Mesendoderm (in vitro differentiated cells): ENCODE data around the gene CC2D2A.
"Not testable (repeated sequence)": the region's sequence is repeated elsewhere in the genome, so short reads cannot be mapped to it uniquely, and the experiment has no call there.

Experiments
- DNase-seq: peaks from one replicate; pipeline ENCODE4 v3.0.0; 2013
- H2AK5ac ChIP-seq: 2 replicates; pipeline ENCODE4 v1.6.1; 2013; ENCODE audit warnings: low read length, inconsistent platforms
- H2BK120ac ChIP-seq: 2 replicates; pipeline ENCODE4 v1.6.1; 2013; ENCODE audit warnings: low read depth, mild to moderate bottlenecking, low read length, moderate library complexity, mixed read lengths
- H2BK15ac ChIP-seq: replicated peaks from 2 replicates; pipeline ENCODE4 v1.6.1; 2013; ENCODE audit warnings: low read depth, mild to moderate bottlenecking, moderate library complexity
- H2BK5ac ChIP-seq: 2 replicates; pipeline ENCODE4 v1.6.1; 2013; ENCODE audit warnings: low read length, inconsistent platforms
- H3K18ac ChIP-seq: 2 replicates; pipeline ENCODE4 v1.6.1; 2013; ENCODE audit warnings: mild to moderate bottlenecking, low read length, mixed read lengths
- H3K23ac ChIP-seq: one replicate; pipeline ENCODE4 v1.6.1; 2013; ENCODE audit warnings: low read length
- H3K27ac ChIP-seq: 2 replicates; pipeline ENCODE4 v1.5.1; 2013; ENCODE audit warnings: low read depth, mild to moderate bottlenecking, inconsistent platforms, low read length, moderate library complexity
- H3K27me3 ChIP-seq: 2 replicates; pipeline ENCODE4 v1.6.1; 2013; ENCODE audit warnings: low read length, control low read depth, mild to moderate bottlenecking, inconsistent platforms; ENCODE audit not compliant: insufficient read depth, poor library complexity
- H3K36me3 ChIP-seq: 2 replicates; pipeline ENCODE4 v1.6.1; 2013; ENCODE audit warnings: low read length, inconsistent platforms; ENCODE audit not compliant: control insufficient read depth, insufficient read depth
- H3K4ac ChIP-seq: one replicate; pipeline ENCODE4 v1.6.1; 2013; ENCODE audit warnings: low read depth, mild to moderate bottlenecking, low read length, moderate library complexity
- H3K4me1 ChIP-seq: 2 replicates; pipeline ENCODE4 v1.6.1; 2013; ENCODE audit warnings: low read depth, low read length, inconsistent platforms; ENCODE audit not compliant: control insufficient read depth
- H3K4me2 ChIP-seq: 2 replicates; pipeline ENCODE4 v1.6.1; 2013; ENCODE audit warnings: low read length
- H3K4me3 ChIP-seq: 2 replicates; pipeline ENCODE4 v1.5.1; 2013; ENCODE audit warnings: mild to moderate bottlenecking, low read length
- H3K56ac ChIP-seq: one replicate; pipeline ENCODE4 v1.6.1; 2013; ENCODE audit warnings: low read length
- H3K79me1 ChIP-seq: 2 replicates; pipeline ENCODE4 v1.6.1; 2013; ENCODE audit warnings: low read length, inconsistent platforms
- H3K79me2 ChIP-seq: 2 replicates; pipeline ENCODE4 v1.6.1; 2013; ENCODE audit warnings: mild to moderate bottlenecking, low read length; ENCODE audit not compliant: control insufficient read depth, insufficient read depth
- H3K9ac ChIP-seq: 2 replicates; pipeline ENCODE4 v1.6.1; 2013; ENCODE audit warnings: low read length, inconsistent platforms
- H4K5ac ChIP-seq: one replicate; pipeline ENCODE4 v1.6.1; 2013; ENCODE audit warnings: low read length
- H4K8ac ChIP-seq: one replicate; pipeline ENCODE4 v1.6.1; 2013; ENCODE audit warnings: low read depth, mild to moderate bottlenecking, control low read depth, low read length, moderate library complexity
- WGBS: extraction: QIAGEN DNeasy Blood & Tissue Kit; methylation state at CpG from one replicate; pipeline ENCODE4 v1.1.7; 2013; ENCODE audit warnings: low lambda C conversion rate, missing lambda C conversion rate; ENCODE audit not compliant: insufficient coverage; ENCODE audit errors: extremely low coverage; 5-methylcytosine and 5-hydroxymethylcytosine counted together

Gene CC2D2A

GRCh38 chr4:15507679-15508078 is 38.0 kb downstream of the CC2D2A start:
- H4K5ac ChIP-seq: no peak overlapping the region
- DNase-seq: no peak

GRCh38 chr4:15510961-15511360 is 41.3 kb downstream of the CC2D2A start:
- Histone ChIP-seq H3K23ac (no peak overlapping the region), H3K56ac (no peak overlapping the region), H3K4ac (no peak overlapping the region), H3K18ac (no peak overlapping the region), H2BK15ac (no peak overlapping the region), H3K27me3 (no peaks in the 10 kb centered on the region), H2BK120ac (no peak overlapping the region), H2AK5ac (no peak overlapping the region), H3K36me3 (no peaks in the 10 kb centered on the region), H4K5ac (no peak overlapping the region), H3K4me3 (no peak overlapping the region), H3K9ac (no peak overlapping the region), H3K27ac (no peak overlapping the region), H4K8ac (no peak overlapping the region), H2BK5ac (no peak overlapping the region), H3K4me2 (no peak overlapping the region), H3K79me1 (no peaks in the 10 kb centered on the region), H3K4me1 (no peaks in the 10 kb centered on the region), H3K79me2 (no peaks in the 10 kb centered on the region)
- no peak for DNase-seq
- WGBS: no CpG with 5 or more reads among the region's 6 CpGs

More at GRCh38 chr4:15507679-15508078, 38.0 kb downstream of the CC2D2A start:
- Histone ChIP-seq H2AK5ac (no peak overlapping the region), H3K4ac (no peak overlapping the region), H3K18ac (no peak overlapping the region), H2BK120ac (no peak overlapping the region), H3K4me2 (no peak overlapping the region), H3K36me3 (no peaks in the 10 kb centered on the region), H3K56ac (no peak overlapping the region), H3K27me3 (no peaks in the 10 kb centered on the region), H2BK15ac (no peak overlapping the region), H3K79me1 (no peaks in the 10 kb centered on the region), H3K4me3 (no peak overlapping the region), H3K23ac (no peak overlapping the region), H3K4me1 (no peaks in the 10 kb centered on the region), H2BK5ac (no peak overlapping the region), H3K79me2 (no peaks in the 10 kb centered on the region), H3K9ac (no peak overlapping the region), H4K8ac (no peak overlapping the region), H3K27ac (no peak overlapping the region)
- WGBS: no CpG with 5 or more reads among the region's 4 CpGs

GRCh38 chr4:15513545-15513944 is 43.9 kb downstream of the CC2D2A start:
- H3K4ac ChIP-seq: no peak overlapping the region
- H3K56ac ChIP-seq: no peak overlapping the region
- no peak overlapping the region for H4K8ac ChIP-seq
- no peak overlapping the region for H4K5ac ChIP-seq
- H2BK15ac ChIP-seq: no peak overlapping the region
- no peak overlapping the region for H3K9ac ChIP-seq
- H3K27me3 ChIP-seq: no peaks in the 10 kb centered on the region
- H2AK5ac ChIP-seq: no peak overlapping the region
- H2BK120ac ChIP-seq: no peak overlapping the region
- no peak overlapping the region for H3K4me2 ChIP-seq
- no peaks in the 10 kb centered on the region for H3K79me1 ChIP-seq
- no peak overlapping the region for H2BK5ac ChIP-seq
- no peak overlapping the region for H3K27ac ChIP-seq
- H3K79me2 ChIP-seq: no peaks in the 10 kb centered on the region
- H3K4me1 ChIP-seq: no peaks in the 10 kb centered on the region
- H3K4me3 ChIP-seq: no peak overlapping the region
- no peaks in the 10 kb centered on the region for H3K36me3 ChIP-seq
- WGBS: no CpG with 5 or more reads among the region's 3 CpGs
- no peak overlapping the region for H3K18ac ChIP-seq
- no peak for DNase-seq
- no peak overlapping the region for H3K23ac ChIP-seq

- Histone ChIP-seq H2BK5ac (no peak overlapping the region), H3K4me2 (no peak overlapping the region), H2BK15ac (no peak overlapping the region), H2BK120ac (no peak overlapping the region), H3K18ac (no peak overlapping the region), H3K4me3 (no peak overlapping the region), H3K79me2 (no peaks in the 10 kb centered on the region), H3K79me1 (no peaks in the 10 kb centered on the region), H2AK5ac (no peak overlapping the region), H3K27me3 (no peaks in the 10 kb centered on the region), H3K4ac (no peak overlapping the region), H4K5ac (no peak overlapping the region), H4K8ac (no peak overlapping the region), H3K23ac (no peak overlapping the region), H3K27ac (no peak overlapping the region), H3K4me1 (no peaks in the 10 kb centered on the region), H3K9ac (no peak overlapping the region), H3K56ac (no peak overlapping the region), H3K36me3 (no peaks in the 10 kb centered on the region)
- WGBS: no CpG with 5 or more reads among the region's 4 CpGs
- DNase-seq: no peak
Measured at GRCh38 chr4:15515106-15515505, 45.4 kb downstream of the CC2D2A start.

- H3K4me3 ChIP-seq: no peak overlapping the region
- H3K4me2 ChIP-seq: no peak overlapping the region
- DNase-seq: no peak
- H2AK5ac ChIP-seq: no peak overlapping the region
- peaks cover 1% of the 10 kb centered on the region for H3K36me3 ChIP-seq
- H2BK5ac ChIP-seq: no peak overlapping the region
- WGBS: no CpG with 5 or more reads among the region's 3 CpGs
- no peaks in the 10 kb centered on the region for H3K27me3 ChIP-seq
- no peaks in the 10 kb centered on the region for H3K4me1 ChIP-seq
- no peak overlapping the region for H2BK120ac ChIP-seq
- no peak overlapping the region for H4K5ac ChIP-seq
- no peak overlapping the region for H3K9ac ChIP-seq
- no peak overlapping the region for H3K27ac ChIP-seq
- no peak overlapping the region for H4K8ac ChIP-seq
- H3K79me2 ChIP-seq: no peaks in the 10 kb centered on the region
- no peak overlapping the region for H3K56ac ChIP-seq
- H3K23ac ChIP-seq: no peak overlapping the region
- no peak overlapping the region for H2BK15ac ChIP-seq
- no peak overlapping the region for H3K18ac ChIP-seq
- H3K79me1 ChIP-seq: no peaks in the 10 kb centered on the region
- no peak overlapping the region for H3K4ac ChIP-seq
Measured at GRCh38 chr4:15516494-15516893, 46.8 kb downstream of the CC2D2A start.

- H3K18ac ChIP-seq, H3K4me1 ChIP-seq, H3K79me1 ChIP-seq, H2AK5ac ChIP-seq, H3K27me3 ChIP-seq, H4K8ac ChIP-seq, H2BK120ac ChIP-seq, H3K4me2 ChIP-seq, H2BK15ac ChIP-seq, H3K79me2 ChIP-seq, H3K56ac ChIP-seq, H3K27ac ChIP-seq, H3K23ac ChIP-seq, H2BK5ac ChIP-seq, H3K36me3 ChIP-seq, H3K9ac ChIP-seq, H3K4me3 ChIP-seq, H3K4ac ChIP-seq, DNase-seq, H4K5ac ChIP-seq: not testable (repeated sequence)
- WGBS: no CpG with 5 or more reads among the region's 4 CpGs
Measured at GRCh38 chr4:15517681-15518080, 48.0 kb downstream of the CC2D2A start.
